GM21723 (cell line): ENCODE results near the gene CTNNB1.
"Not testable (repeated sequence)": the region's sequence is repeated elsewhere in the genome, so short reads cannot be mapped to it uniquely, and the experiment has no call there.

Experiments used
- ATAC-seq: cut with Tn5 transposase; IDR thresholded peaks from one replicate; pipeline ENCODE4 v1.9.1; 2021; ENCODE audit warnings: mild to moderate bottlenecking, moderate library complexity; ENCODE audit not compliant: unreplicated experiment

The CTNNB1 gene

GRCh38 chr3:41248525-41248924, 49.2 kb downstream of the CTNNB1 start:
- no peak for ATAC-seq

- ATAC-seq = no peak
Observed at GRCh38 chr3:41249318-41249717, 50.0 kb downstream of the CTNNB1 start.

- no peak for ATAC-seq
Observed at GRCh38 chr3:41250825-41251224, 51.5 kb downstream of the CTNNB1 start.

- no peak for ATAC-seq
Observed at GRCh38 chr3:41251593-41251992, 52.3 kb downstream of the CTNNB1 start.

GRCh38 chr3:41258239-41258800, 59.0 kb downstream of the CTNNB1 start:
- ATAC-seq = no peak

GRCh38 chr3:41259449-41260062, 60.3 kb downstream of the CTNNB1 start:
- ATAC-seq = no peak

- no peak for ATAC-seq
Observed at GRCh38 chr3:41260063-41260450, 60.8 kb downstream of the CTNNB1 start.

- ATAC-seq = no peak
Observed at GRCh38 chr3:41265011-41265545, 65.8 kb downstream of the CTNNB1 start.

- ATAC-seq = no peak
Observed at GRCh38 chr3:41265823-41266273, 66.5 kb downstream of the CTNNB1 start.

- ATAC-seq = no peak
Observed at GRCh38 chr3:41267975-41268640, 68.8 kb downstream of the CTNNB1 start.

GRCh38 chr3:41272667-41273066, 73.4 kb downstream of the CTNNB1 start:
- no peak for ATAC-seq

- ATAC-seq = no peak
Observed at GRCh38 chr3:41274944-41275668, 75.8 kb downstream of the CTNNB1 start.

GRCh38 chr3:41276191-41276590, 76.9 kb downstream of the CTNNB1 start:
- ATAC-seq = no peak

GRCh38 chr3:41277790-41278465, 78.6 kb downstream of the CTNNB1 start:
- no peak for ATAC-seq

- not testable (repeated sequence) for ATAC-seq
Observed at GRCh38 chr3:41284934-41285333, 85.6 kb downstream of the CTNNB1 start.

- no peak for ATAC-seq
Observed at GRCh38 chr3:41286305-41286704, 87.0 kb downstream of the CTNNB1 start.

GRCh38 chr3:41288785-41289184, 89.5 kb downstream of the CTNNB1 start:
- no peak for ATAC-seq
